SHP77 (cell line): Measurements from ENCODE around the gene C1orf185.
"Not testable (repeated sequence)": the region's sequence is repeated elsewhere in the genome, so short reads cannot be mapped to it uniquely, and the experiment has no call there.

Experiments
- DNase-seq, 2 experiments: peaks; one replicate each; lab custom pipeline; 2025; lab: John Stamatoyannopoulos, UW

Gene C1orf185

DNA sequence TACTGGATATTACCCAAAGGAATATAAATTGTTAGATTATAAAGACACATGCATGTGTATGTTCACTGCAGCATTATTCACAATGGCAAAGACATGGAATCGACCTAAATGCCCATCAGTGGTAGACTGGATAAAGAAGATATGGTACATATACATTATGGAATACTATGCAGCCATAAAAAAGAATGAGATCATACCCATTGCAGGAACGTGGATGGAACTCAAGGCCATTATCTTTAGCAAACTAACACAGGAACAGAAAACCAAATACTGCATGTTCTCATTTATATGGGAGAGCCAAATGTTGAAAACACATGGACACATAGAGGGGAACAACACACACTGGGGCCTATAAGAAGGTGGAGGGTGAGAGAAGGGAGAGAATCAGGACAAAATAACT, 35.7 kb downstream of the C1orf185 start:
- not testable (repeated sequence) for DNase-seq

DNA sequence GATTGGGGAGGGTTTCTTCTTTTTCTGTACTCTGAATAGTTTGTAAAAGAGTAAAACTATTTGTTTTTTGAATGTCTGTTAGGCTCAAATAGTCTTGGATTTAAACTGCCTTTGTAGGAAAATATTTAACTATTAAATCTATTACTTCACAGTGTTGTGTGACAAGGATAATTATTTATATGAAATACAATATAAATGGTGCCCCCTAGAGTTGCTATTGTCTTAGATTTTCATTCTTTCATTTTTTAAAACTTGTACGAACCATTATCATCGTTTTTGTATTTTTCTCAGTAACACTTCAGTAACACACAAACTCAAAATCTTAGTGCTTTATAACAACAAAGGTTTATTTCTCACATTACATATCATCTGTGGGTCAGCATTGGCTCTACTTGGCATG, 37.4 kb downstream of the C1orf185 start:
- no peak for DNase-seq

DNA sequence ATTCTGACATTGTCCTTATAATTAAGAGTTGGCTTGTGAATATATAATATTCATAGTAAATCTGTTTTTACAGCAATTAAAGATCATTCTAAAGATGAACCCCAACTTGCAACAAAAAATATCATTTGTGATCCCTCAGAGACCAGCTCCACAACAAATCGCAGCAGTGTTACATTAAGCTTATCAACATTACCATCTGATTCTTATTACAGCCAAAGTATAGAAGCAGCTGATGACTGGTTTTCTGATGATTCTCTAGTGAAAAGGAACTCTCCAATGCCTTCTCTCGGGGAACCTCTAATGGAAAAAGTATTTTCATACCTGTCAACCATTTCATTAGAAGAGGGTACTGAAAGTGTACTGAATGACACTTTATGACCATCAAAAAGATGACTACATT, 45.4 kb downstream of the C1orf185 start:
- DNase-seq = no peak

DNA sequence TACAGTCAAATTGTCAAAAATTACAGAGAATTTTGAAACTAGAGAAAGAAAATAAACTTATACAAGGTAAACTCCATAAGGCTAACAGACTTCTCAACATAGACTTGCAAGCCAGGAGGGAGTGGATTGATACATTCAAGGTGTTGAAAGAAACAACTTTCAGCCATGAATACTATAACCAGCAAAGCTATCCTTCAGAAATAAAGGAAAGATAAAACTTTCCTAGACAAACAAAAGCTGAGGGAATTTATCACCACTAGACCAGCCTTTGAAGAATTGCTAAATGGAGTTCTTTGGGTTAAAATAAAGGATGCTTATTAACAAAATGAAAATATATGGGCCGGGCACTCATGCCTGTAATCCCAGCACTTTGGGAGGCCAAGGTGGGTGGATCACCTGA, 52.7 kb downstream of the C1orf185 start:
- DNase-seq = no peak

DNA sequence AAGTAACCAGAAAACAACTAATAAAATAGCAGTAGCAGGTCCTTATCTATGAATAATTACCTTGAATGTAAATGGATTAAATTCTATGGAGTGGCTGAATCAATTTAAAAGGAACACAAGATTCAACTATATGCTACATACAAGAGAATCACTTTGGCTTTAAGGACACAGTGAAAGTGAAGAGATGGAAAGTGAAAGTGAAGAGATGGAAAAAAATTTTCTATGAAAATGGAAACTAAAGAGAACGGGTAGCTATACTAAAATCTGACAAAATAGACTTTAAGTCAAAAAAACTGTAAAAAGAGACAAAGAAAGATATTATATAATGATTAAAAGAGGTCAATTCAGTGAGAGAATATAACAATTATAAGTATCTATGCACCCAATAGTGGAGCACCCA, 54.7 kb downstream of the C1orf185 start:
- no peak for DNase-seq

DNA sequence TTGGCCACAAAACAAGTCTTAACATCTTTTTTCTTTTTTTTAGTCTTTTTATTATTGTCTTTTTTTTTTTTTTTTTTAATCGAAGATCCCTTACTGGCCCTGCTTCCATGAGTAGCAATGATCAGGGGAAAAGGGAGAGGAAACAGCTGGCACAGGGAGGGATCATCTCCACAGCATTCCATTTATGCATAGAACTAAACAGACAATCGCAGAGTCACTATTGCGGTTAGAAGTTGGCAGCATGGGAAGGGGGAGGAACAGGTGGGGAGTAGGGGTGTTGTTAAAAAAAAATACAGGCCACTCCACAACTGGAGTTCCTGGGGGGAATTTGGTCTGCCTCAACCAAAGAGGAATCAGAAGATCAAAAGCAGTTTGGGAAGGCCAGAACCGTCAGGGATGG, 55.4 kb downstream of the C1orf185 start:
- DNase-seq = no peak

DNA sequence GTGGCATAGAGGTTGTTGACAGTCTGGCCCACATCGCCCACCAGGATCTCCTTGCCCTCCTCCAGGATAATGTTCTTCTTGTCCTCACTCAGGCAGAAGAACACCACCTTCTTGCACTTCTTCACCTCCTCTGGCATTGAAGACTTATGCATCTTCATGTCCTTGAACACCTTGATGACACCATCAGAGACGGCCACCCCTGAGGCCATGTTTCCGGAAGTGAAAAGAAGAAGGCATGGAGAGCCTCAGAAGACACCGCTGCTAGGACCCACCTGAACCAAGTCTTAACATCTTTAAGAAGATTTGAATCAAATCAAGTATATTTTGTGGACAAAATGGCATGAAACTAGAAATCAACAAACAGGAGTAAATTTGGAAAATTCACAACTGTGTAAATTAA, 56.2 kb downstream of the C1orf185 start:
- no peak for DNase-seq

DNA sequence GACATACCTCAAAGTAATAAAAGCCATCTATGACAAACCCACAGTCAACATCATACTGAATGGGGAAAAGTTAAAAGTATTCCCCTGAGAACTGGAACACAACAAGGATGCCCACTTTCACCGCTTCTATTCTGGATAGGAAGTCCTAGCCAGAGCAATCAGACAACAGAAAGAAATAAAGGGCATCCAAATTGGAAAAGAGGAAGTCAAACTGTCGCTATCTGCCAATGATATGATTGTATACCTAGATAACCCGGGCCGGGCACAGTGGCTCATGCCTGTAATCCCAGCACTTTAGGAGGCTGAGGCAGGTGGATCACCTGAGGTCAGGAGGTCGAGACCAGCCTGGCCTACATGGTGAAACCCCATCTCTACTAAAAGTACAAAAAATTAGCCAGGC, 60.5 kb downstream of the C1orf185 start:
- not testable (repeated sequence) for DNase-seq

DNA sequence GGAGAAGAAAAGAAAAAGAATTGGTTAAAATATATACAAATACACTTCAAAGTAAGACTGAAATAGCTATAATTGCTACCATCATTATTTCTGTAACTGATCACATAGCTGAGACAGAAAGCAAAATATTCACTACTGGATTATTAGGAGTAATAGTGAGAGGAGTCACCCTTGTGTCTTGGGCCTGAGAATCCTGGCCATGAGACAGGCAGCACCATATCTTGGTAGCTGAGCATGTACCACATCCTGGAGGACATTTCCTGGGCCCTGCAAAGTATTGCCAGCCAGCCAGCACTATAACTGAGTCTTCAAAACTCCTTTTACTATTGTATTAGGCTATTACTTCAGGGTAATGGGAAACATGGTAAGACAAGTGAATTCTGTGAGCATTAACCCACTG, 63.5 kb downstream of the C1orf185 start:
- DNase-seq = no peak

DNA sequence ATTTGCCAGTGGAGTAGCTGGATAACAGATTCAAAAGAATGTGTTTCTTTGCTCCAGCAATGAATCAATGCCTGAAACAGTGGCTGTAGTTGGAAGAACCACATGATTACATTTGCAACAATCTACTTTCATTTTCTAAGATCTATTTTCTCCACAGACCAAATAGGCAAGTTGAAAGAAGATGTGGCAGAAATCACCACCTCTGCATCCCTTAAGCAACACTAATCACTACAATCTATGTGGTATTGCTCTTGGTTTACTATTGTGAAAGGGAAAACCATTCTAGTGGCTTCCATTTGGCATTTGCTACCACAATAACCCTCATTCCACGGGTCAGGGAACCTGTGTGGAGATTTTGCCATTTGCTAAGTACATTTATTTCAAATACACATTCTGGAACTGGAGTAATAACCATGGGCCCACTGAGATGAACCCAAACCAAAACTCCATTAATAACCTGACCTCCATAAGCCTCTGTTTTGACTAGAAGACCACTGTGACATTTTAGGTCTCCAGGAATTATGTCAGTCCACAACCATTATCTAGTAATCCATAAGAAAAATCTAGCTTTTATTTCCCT, 66.3 kb downstream of the C1orf185 start:
- DNase-seq = no peak

DNA sequence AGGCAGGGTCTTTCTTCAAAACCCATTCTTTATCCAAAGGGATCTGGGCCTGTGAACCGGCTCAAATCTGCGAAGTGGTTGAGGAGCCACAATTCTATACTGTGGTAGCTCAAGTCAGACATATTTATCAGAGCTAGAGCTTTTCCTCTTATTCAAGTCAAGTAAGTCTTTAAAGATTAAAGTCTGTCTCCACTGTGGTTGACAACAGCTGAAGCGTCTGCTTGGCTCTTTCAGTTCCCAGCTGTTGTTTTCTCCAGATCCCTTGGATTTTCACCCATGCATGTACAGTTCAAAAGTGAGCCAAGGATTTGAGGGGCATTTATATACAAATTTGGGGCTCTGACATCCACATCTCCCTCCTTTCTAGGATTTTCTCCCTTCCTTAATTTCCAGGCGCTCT, 66.9 kb downstream of the C1orf185 start:
- DNase-seq = no peak

DNA sequence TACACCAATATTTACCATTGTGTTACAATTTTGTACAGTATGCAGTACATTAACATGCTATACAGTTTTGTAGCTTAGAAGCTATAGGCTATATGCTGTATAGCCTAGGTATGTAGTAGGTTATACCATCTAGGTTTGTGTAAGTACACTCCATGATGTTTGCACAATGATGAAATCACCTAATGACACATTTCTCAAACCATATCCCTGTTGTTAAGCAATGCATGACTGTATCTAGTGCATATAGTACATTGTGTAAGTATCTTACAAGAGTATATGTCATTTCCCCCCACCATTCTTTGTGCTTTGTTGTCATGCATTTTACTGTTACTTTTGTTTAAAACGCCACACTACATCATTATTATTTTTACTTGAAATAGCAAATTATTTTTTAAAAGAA, 68.3 kb downstream of the C1orf185 start:
- peak; percentile 14 to 47 for DNase-seq

DNA sequence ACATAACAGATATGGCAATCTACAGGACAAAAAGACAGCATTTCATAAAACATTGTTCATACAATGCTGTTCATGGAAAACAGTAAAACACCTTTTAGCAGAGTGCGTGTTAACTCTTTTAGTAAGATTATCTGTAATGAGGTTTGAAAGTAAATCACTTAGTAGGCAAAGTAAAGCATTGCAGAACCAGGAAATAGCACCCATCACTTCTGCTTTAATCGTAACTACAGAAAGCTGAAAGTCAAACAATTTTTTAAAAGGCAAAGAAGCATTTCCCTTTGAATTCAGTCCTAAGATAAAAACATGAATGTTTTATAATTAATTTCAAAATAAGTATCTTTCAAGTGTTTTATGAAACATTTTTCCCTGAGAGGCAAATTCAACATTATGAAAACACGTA, 70.8 kb downstream of the C1orf185 start:
- no peak for DNase-seq

DNA sequence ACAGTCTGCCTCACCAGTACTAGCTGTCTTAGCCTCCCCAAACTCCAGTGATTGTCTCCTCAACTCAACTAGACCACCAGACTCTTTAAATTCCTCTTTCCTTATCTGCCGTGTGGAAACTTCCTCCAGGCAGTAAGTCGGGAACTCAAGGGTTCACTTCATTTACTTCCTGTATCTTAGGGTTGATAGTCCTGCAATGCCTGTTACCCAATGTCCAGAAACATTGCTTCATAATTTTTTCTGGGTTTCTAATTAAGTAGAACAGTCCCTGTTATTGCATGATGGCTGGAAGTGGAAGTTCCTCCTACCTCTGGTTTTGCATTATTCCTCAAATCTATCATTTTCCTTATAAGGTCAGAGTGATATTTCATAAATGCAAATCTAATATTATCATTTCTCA, 73.2 kb downstream of the C1orf185 start:
- DNase-seq = no peak

DNA sequence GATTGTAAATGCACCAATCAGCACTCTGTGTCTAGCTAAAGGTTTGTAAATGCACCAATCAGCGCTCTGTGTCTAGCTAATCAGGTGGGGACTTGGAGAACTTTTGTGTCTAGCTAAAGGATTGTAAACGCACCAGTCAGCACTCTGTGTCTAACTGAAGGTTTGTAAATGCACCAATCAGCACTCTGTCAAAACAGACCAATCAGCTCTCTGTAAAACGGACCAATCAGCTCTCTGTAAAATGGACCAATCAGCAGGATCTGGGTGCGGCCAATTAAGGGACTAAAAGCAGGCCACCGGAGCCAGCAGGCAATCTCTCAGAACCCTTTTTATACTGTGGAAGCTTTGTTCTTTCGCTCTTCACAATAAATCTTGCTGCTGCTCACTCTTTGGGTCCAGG, 76.0 kb downstream of the C1orf185 start:
- not testable (repeated sequence) for DNase-seq

DNA sequence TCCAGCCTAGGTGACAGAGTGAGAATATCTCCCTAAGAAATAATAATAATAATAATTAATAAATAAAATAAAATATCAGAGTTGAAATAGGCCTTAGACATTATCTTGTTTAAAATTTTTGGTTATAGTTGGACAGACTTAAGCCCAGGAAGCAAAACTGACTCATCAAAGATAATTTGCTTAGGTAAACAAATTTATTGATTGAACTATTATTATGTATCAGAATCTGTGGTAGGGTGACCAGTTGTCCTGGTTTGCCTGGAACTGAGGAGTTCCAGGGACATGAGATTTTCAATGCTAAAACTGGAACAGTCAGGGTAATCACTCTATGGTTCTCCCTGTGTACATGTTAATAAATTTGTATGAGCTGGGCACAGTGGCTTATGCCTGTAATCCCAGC, 86.2 kb downstream of the C1orf185 start:
- DNase-seq = no peak

DNA sequence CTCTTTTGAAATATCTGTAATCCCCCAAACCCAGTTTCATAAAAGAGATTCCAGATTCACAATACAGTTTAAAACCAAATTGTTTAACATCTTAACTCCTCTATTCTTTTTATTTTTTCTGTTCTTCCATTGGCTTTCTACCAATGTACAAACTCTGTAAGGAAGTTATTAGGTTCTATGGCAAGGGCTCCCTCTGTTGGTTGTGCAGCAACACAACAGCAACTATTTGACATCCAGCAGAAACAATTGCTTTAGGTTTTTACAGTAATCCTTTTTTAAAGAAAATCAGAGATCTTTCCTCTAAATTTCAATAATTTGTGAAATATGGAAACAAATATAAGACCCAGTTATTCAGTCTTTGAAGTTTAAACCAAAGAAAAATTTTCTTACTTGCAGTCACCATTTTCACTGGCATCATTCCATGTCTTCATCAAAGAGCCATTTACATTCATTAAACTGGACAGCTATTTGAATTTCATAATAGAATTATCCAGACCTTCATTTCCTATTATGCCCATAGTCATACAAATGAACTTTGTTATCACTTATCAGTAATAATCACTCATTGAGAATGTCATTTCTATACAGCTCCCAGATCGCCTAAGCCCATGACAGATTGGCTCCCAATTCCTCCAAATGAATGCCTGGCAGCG, 87.5 kb downstream of the C1orf185 start:
- DNase-seq = peak; percentile 32 to 52

DNA sequence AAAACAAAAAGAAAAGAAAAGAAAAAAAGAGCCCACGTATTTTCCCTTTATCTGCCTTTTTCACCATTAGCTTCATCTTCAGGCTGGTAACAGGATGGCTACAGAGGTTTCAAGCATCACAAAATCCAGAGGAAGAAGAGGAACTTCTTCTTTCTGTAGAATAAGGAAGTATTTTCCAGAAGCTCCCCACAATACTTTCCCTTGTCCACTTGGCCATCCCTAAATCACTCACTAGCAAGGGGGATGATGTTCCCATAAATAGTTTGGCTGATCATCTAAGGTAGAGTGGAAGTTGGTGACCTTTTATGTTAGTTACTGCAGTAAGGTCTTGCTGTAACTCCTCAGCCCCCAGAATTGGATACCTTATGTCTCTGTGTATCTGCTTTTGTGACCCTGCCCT, 88.9 kb downstream of the C1orf185 start:
- DNase-seq = no peak

DNA sequence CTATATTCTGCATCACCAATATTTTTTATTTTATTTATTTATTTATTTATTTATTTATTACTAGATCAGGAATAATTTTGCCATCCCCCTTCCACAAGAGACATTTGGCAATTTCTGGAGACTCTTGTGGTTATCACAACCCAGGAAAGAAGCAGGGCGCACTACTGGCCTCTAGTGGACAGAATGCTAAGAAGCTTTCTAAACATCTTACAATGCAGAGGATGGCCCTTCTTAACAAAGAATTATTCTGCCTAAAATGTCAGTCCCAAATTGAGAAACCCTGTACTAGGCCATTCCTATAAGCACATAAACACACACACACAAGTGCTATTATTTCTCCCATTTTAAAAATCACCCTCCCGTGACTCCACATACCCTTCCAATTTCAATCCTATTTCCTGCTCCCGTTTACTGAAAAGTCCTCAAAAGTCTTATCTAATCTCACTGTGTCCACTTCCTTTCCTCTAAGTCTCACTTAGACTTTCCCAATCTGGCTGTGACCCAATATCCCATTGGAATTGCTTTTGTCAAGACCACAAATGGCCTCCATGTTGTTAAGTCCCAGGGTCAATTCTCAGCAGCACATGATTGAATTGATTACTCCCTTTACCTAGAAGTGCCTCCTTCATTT, 90.3 kb downstream of the C1orf185 start:
- DNase-seq = peak; percentile 6 to 46

DNA sequence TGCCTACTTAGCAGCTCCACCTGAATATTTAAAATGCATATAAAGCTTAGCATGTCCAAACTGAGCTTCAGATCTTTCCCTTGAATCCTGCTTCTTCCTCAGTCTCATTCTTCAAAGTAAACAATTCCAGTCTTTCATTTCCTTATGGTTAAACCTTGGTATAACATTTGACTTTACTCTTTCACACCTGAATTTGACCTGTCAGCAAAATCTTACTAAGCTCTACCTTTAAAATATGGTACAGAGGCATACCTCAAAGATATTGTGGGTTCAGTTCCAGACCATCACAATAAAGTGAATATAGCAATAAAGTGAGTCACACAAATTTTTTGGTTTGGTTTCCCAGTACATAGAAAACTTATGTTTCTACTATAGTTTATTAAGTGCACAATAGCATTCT, 91.5 kb downstream of the C1orf185 start:
- no peak for DNase-seq
